SK-N-DZ (cell line): ENCODE data around the gene CCR7.
A peak's percentile ranks its signal among the peaks of the same experiment; 100 is the strongest.

Experiments
- DNase-seq: peaks from one replicate; pipeline ENCODE4 v3.0.0-alpha.2; 2015; ENCODE audit warnings: low spot score

CCR7 gene

GRCh38 chr17:40562838-40563219 is 2.4 kb downstream of the CCR7 start:
- no peak for DNase-seq

GRCh38 chr17:40561871-40562611 is 3.2 kb downstream of the CCR7 start:
- DNase-seq, result no peak

- no peak for DNase-seq
Observed at GRCh38 chr17:40561294-40561870, 3.9 kb downstream of the CCR7 start.

GRCh38 chr17:40560592-40561293 is 4.5 kb downstream of the CCR7 start:
- no peak for DNase-seq

GRCh38 chr17:40559954-40560591 is 5.2 kb downstream of the CCR7 start:
- peak; percentile 88 for DNase-seq

- no peak for DNase-seq
Observed at GRCh38 chr17:40559564-40559916, 5.7 kb downstream of the CCR7 start.

GRCh38 chr17:40558890-40559563 is 6.2 kb downstream of the CCR7 start:
- DNase-seq, result no peak

GRCh38 chr17:40558300-40558889 is 6.9 kb downstream of the CCR7 start:
- no peak for DNase-seq

GRCh38 chr17:40557531-40558299 is 7.6 kb downstream of the CCR7 start:
- no peak for DNase-seq

GRCh38 chr17:40556884-40557414 is 8.3 kb downstream of the CCR7 start:
- DNase-seq, result peak; percentile 87

- DNase-seq, result no peak
Observed at GRCh38 chr17:40556198-40556661, 9.0 kb downstream of the CCR7 start.

GRCh38 chr17:40555296-40556190 is 9.7 kb downstream of the CCR7 start:
- no peak for DNase-seq

- no peak for DNase-seq
Observed at GRCh38 chr17:40554646-40555295, 10.5 kb downstream of the CCR7 start.

GRCh38 chr17:40553694-40554534 is 11.4 kb downstream of the CCR7 start:
- DNase-seq, result no peak

GRCh38 chr17:40552806-40553693 is 12.2 kb downstream of the CCR7 start:
- DNase-seq, result no peak

- DNase-seq, result no peak
Observed at GRCh38 chr17:40551879-40552768, 13.1 kb downstream of the CCR7 start.
